Measurements from ENCODE around the gene CNNM2.

CNNM2 gene

GRCh38 chr10:102945962-102946361 lies 27.9 kb downstream of the CNNM2 start:
- no peak for TF ChIP-seq CTCF (IDR thresholded peaks at IDR 0.05; ENCODE audit: unreplicated experiment in 3 of 3)
- Mint-ChIP-seq H3K4me3 (no peak overlapping the region), H3K27ac (peak overlapping the region in 1 of 3 experiments; percentile 31), H3K9me3 (no peaks in the 10 kb centered on the region), H3K27me3 (ENCODE audit: low read depth) (no peaks in the 10 kb centered on the region), H3K4me1 (no peaks in the 10 kb centered on the region), H3K36me3 (ENCODE audit: low read depth) (peaks cover 4% of the 10 kb centered on the region)

GRCh38 chr10:102946992-102947391 lies 28.9 kb downstream of the CNNM2 start:
- no peak overlapping the region for H3K4me3 Mint-ChIP-seq
- TF ChIP-seq CTCF (IDR thresholded peaks at IDR 0.05; ENCODE audit: unreplicated experiment in 3 of 3): no peak
- H3K9me3 Mint-ChIP-seq: no peaks in the 10 kb centered on the region
- H3K27me3 Mint-ChIP-seq (ENCODE audit: low read depth): no peaks in the 10 kb centered on the region
- H3K36me3 Mint-ChIP-seq (ENCODE audit: low read depth): no peaks in the 10 kb centered on the region
- H3K27ac Mint-ChIP-seq: peak overlapping the region in 1 of 3 experiments; percentile 31
- no peaks in the 10 kb centered on the region for H3K4me1 Mint-ChIP-seq

GRCh38 chr10:102948176-102948575 lies 30.1 kb downstream of the CNNM2 start:
- no peak for TF ChIP-seq CTCF (IDR thresholded peaks at IDR 0.05; ENCODE audit: unreplicated experiment in 3 of 3)
- H3K4me1 Mint-ChIP-seq: no peaks in the 10 kb centered on the region
- H3K27me3 Mint-ChIP-seq (ENCODE audit: low read depth): no peaks in the 10 kb centered on the region
- H3K9me3 Mint-ChIP-seq: no peaks in the 10 kb centered on the region
- no peak overlapping the region for H3K27ac Mint-ChIP-seq
- no peaks in the 10 kb centered on the region for H3K36me3 Mint-ChIP-seq (ENCODE audit: low read depth)
- no peak overlapping the region for H3K4me3 Mint-ChIP-seq

- Mint-ChIP-seq H3K27ac (no peak overlapping the region), H3K27me3 (ENCODE audit: low read depth) (no peaks in the 10 kb centered on the region), H3K36me3 (ENCODE audit: low read depth) (no peaks in the 10 kb centered on the region), H3K9me3 (no peaks in the 10 kb centered on the region), H3K4me3 (no peak overlapping the region), H3K4me1 (no peaks in the 10 kb centered on the region)
- TF ChIP-seq CTCF (IDR thresholded peaks at IDR 0.05; ENCODE audit: unreplicated experiment in 3 of 3): no peak
Observed at GRCh38 chr10:102948786-102949185, 30.7 kb downstream of the CNNM2 start.

- no peaks in the 10 kb centered on the region for H3K4me1 Mint-ChIP-seq
- H3K27ac Mint-ChIP-seq: no peak overlapping the region
- H3K4me3 Mint-ChIP-seq: no peak overlapping the region
- H3K9me3 Mint-ChIP-seq: no peaks in the 10 kb centered on the region
- TF ChIP-seq CTCF (IDR thresholded peaks at IDR 0.05; ENCODE audit: unreplicated experiment in 3 of 3): no peak
- peaks cover 4% of the 10 kb centered on the region for H3K36me3 Mint-ChIP-seq (ENCODE audit: low read depth)
- H3K27me3 Mint-ChIP-seq (ENCODE audit: low read depth): no peaks in the 10 kb centered on the region
Observed at GRCh38 chr10:102949916-102950315, 31.8 kb downstream of the CNNM2 start.

GRCh38 chr10:102951316-102951715 lies 33.2 kb downstream of the CNNM2 start:
- Mint-ChIP-seq H3K27ac (no peak overlapping the region), H3K27me3 (ENCODE audit: low read depth) (no peaks in the 10 kb centered on the region), H3K4me1 (no peaks in the 10 kb centered on the region)

More at GRCh38 chr10:102951316-102951715, 33.2 kb downstream of the CNNM2 start:
- Mint-ChIP-seq H3K4me3 (no peak overlapping the region), H3K36me3 (ENCODE audit: low read depth) (peaks cover 4% of the 10 kb centered on the region), H3K9me3 (no peaks in the 10 kb centered on the region)
- TF ChIP-seq CTCF (IDR thresholded peaks at IDR 0.05; ENCODE audit: unreplicated experiment in 3 of 3): no peak

Data from nephron (organoid).